ENCODE measurements around the gene TCF7. TPM values are rescaled to one million over a fixed set of nuclear protein-coding genes. Genes with fewer than 3 reads are reported as not detected.
A peak's percentile ranks its signal among the peaks of the same experiment; 100 is the strongest.

TCF7 gene
- total RNA-seq, 1 experiment from 2014 or later = 13.0 TPM

- DNase-seq = peak; percentile 50 to 80
- Histone ChIP-seq H3K4me2 (peak overlapping the region; percentile 81), H2AFZ (peak overlapping the region; percentile 95), H3K27me3 (ENCODE audit: insufficient read depth, low read depth) (no peaks in the 10 kb centered on the region), H3K4me3 (peak overlapping the region; percentile 64), H4K20me1 (ENCODE audit: insufficient read depth) (no peaks in the 10 kb centered on the region), H3K27ac (peak overlapping the region; percentile 57), H3K4me1 (replicated peaks; ENCODE audit: insufficient read depth) (peaks cover 9% of the 10 kb centered on the region), H3K9me3 (ENCODE audit: insufficient read depth, low read depth) (no peaks in the 10 kb centered on the region), H3K79me2 (ENCODE audit: low read depth) (no peaks in the 10 kb centered on the region), H3K9me2 (ENCODE audit: insufficient read depth) (no peaks in the 10 kb centered on the region), H3K36me3 (ENCODE audit: low read depth) (no peaks in the 10 kb centered on the region), H3F3A (ENCODE audit: insufficient read depth, low read depth) (peaks cover 29% of the 10 kb centered on the region; the same call in 1 of the 2 replicates)
- TF ChIP-seq EZH2 (IDR thresholded peaks at IDR 0.05; ENCODE audit: low read depth) = no peak
- TF ChIP-seq CTCF (conservative IDR thresholded peaks at IDR 0.05) = peak; percentile 44; the same call in 1 of the 2 replicates
- ChIA-PET CTCF (no interaction called here), POLR2A (ENCODE audit: unreplicated experiment) (no interaction called here)
- BruUV-seq (replicated peaks) = no TSS peak
- intact Hi-C loops (cut with micrococcal nuclease; ENCODE audit: unreplicated experiment) = no loop called here
Observed at GRCh38 chr5:134070725-134071613, 43.5 kb upstream of the TCF7 start.

- Histone ChIP-seq H3K27me3 (ENCODE audit: insufficient read depth, low read depth) (no peaks in the 10 kb centered on the region), H3K9me3 (ENCODE audit: insufficient read depth, low read depth) (no peaks in the 10 kb centered on the region), H3K4me2 (peak overlapping the region; percentile 81), H3K36me3 (ENCODE audit: low read depth) (no peaks in the 10 kb centered on the region), H3K4me1 (replicated peaks; ENCODE audit: insufficient read depth) (peaks cover 9% of the 10 kb centered on the region), H3K9me2 (ENCODE audit: insufficient read depth) (no peaks in the 10 kb centered on the region), H3K4me3 (peak overlapping the region; percentile 64; the same call in 1 of the 2 replicates), H3F3A (ENCODE audit: insufficient read depth, low read depth) (peaks cover 23% of the 10 kb centered on the region; the same call in 1 of the 2 replicates), H2AFZ (peak overlapping the region; percentile 95; the same call in 1 of the 2 replicates), H4K20me1 (ENCODE audit: insufficient read depth) (no peaks in the 10 kb centered on the region), H3K27ac (0 out of 2 replicates have a peak overlapping the region, but pooled peaks have one; percentile 57), H3K79me2 (ENCODE audit: low read depth) (no peaks in the 10 kb centered on the region)
- DNase-seq = no peak
- intact Hi-C loops (cut with micrococcal nuclease; ENCODE audit: unreplicated experiment) = no loop called here
- ChIA-PET POLR2A (ENCODE audit: unreplicated experiment) (no interaction called here), CTCF (no interaction called here)
- no peak for TF ChIP-seq EZH2 (IDR thresholded peaks at IDR 0.05; ENCODE audit: low read depth)
- TF ChIP-seq CTCF (conservative IDR thresholded peaks at IDR 0.05) = no peak
- no TSS peak for BruUV-seq (replicated peaks)
Observed at GRCh38 chr5:134071614-134072207, 42.8 kb upstream of the TCF7 start.

GRCh38 chr5:134072471-134073210 lies 41.8 kb upstream of the TCF7 start:
- CTCF ChIA-PET = interaction anchor here (0.6 kb wide), 1 partner anchor 172 kb away, joined by 4 read pairs; no protein-coding TSS in a partner anchor

More at GRCh38 chr5:134072471-134073210, 41.8 kb upstream of the TCF7 start:
- no peak overlapping the region for H2AFZ ChIP-seq
- no peaks in the 10 kb centered on the region for H3K27me3 ChIP-seq (ENCODE audit: insufficient read depth, low read depth)
- H3K9me3 ChIP-seq (ENCODE audit: insufficient read depth, low read depth) = no peaks in the 10 kb centered on the region
- H3K4me3 ChIP-seq = no peak overlapping the region
- H3K9me2 ChIP-seq (ENCODE audit: insufficient read depth) = no peaks in the 10 kb centered on the region
- peaks cover 19% of the 10 kb centered on the region; the same call in 1 of the 2 replicates for H3F3A ChIP-seq (ENCODE audit: insufficient read depth, low read depth)
- no peak overlapping the region for H3K4me2 ChIP-seq
- BruUV-seq (replicated peaks) = no TSS peak
- peaks cover 9% of the 10 kb centered on the region for H3K4me1 ChIP-seq (replicated peaks; ENCODE audit: insufficient read depth)
- TF ChIP-seq EZH2 (IDR thresholded peaks at IDR 0.05; ENCODE audit: low read depth) = no peak
- TF ChIP-seq CTCF (conservative IDR thresholded peaks at IDR 0.05) = no peak
- H3K79me2 ChIP-seq (ENCODE audit: low read depth) = no peaks in the 10 kb centered on the region
- H4K20me1 ChIP-seq (ENCODE audit: insufficient read depth) = no peaks in the 10 kb centered on the region
- intact Hi-C loops (cut with micrococcal nuclease; ENCODE audit: unreplicated experiment) = no loop called here
- H3K27ac ChIP-seq = no peak overlapping the region
- POLR2A ChIA-PET (ENCODE audit: unreplicated experiment) = interaction anchor here (0.6 kb wide), 1 partner anchor 14 kb away, joined by 3 read pairs; no protein-coding TSS in a partner anchor
- no peak for DNase-seq
- no peaks in the 10 kb centered on the region for H3K36me3 ChIP-seq (ENCODE audit: low read depth)

All from PC-9 (cell line).